PC-3 (cell line): ENCODE results near the gene PRR12.

ENCODE experiments used
- EZH2 ChIP-seq: fragments of 300-600 bp; sonication (generic); IDR thresholded peaks from one replicate; pipeline ENCODE4 v1.6.1; 2017; ENCODE audit warnings: antibody characterized with exemption, mild to moderate bottlenecking, low read length; ENCODE audit not compliant: unreplicated experiment
- EZH2phosphoT487 ChIP-seq: fragments of 300-600 bp; sonication (generic); IDR thresholded peaks from 2 replicates; pipeline ENCODE4 v1.6.1; 2018; ENCODE audit warnings: mild to moderate bottlenecking, antibody characterized with exemption, low read length, borderline replicate concordance
- TF ChIP-seq, protein P1 (sequence below): fragments of 300-600 bp; sonication (generic); conservative IDR thresholded peaks from 2 replicates; pipeline ENCODE4 v1.5.1; 2017; ENCODE audit warnings: antibody characterized with exemption, low read depth, mild to moderate bottlenecking, low read length

DNA sequence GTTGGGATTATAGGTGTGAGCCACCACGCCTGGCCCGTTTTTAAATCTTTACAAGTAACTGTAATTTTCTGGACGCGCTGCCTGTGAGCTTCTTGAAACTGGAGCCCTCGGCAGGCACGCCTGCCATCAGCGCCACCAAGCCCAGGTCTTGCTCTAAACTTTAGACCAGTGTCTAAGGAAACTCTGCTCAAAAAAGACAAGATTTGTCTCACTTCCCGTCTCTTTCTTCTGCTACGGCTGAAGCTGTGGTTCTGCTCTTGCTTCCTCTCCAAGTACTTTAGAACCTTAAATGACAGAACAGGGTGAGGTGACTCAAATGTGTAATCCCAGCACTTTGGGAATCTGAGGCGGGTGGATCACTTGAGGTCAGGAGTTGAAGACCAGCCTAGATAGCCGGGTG lies 38.2 kb upstream of the PRR12 start:
- TF ChIP-seq, protein P1, sequence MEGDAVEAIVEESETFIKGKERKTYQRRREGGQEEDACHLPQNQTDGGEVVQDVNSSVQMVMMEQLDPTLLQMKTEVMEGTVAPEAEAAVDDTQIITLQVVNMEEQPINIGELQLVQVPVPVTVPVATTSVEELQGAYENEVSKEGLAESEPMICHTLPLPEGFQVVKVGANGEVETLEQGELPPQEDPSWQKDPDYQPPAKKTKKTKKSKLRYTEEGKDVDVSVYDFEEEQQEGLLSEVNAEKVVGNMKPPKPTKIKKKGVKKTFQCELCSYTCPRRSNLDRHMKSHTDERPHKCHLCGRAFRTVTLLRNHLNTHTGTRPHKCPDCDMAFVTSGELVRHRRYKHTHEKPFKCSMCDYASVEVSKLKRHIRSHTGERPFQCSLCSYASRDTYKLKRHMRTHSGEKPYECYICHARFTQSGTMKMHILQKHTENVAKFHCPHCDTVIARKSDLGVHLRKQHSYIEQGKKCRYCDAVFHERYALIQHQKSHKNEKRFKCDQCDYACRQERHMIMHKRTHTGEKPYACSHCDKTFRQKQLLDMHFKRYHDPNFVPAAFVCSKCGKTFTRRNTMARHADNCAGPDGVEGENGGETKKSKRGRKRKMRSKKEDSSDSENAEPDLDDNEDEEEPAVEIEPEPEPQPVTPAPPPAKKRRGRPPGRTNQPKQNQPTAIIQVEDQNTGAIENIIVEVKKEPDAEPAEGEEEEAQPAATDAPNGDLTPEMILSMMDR: no peak
- TF ChIP-seq EZH2: no peak
- no peak for TF ChIP-seq EZH2phosphoT487
